MM.1S (cell line): ENCODE measurements around the gene AMIGO1.

Source experiments
- CTCF ChIP-seq: fragments of 300-600 bp; sonication (generic); IDR thresholded peaks from 2 replicates; pipeline ENCODE4 v1.5.1; 2016; ENCODE audit warnings: antibody characterized with exemption, low read length, mixed read lengths
- EZH2 ChIP-seq: fragments of 300-600 bp; sonication (generic); optimal IDR thresholded peaks from 2 replicates; pipeline ENCODE3; 2017; ENCODE audit warnings: low read depth, mild to moderate bottlenecking, antibody characterized with exemption, low read length, mixed read lengths
- EZH2phosphoT487 ChIP-seq: fragments of 300-600 bp; sonication (generic); IDR thresholded peaks from 2 replicates; pipeline ENCODE4 v1.6.1; 2018; ENCODE audit warnings: antibody characterized with exemption, low read length

- TF ChIP-seq CTCF, result no peak
- no peak for TF ChIP-seq EZH2
- no peak for TF ChIP-seq EZH2phosphoT487
Measured at GRCh38 chr1:109483672-109484518, 25.6 kb downstream of the AMIGO1 start, which contains the start of gene ATXN7L2.
